ENCODE data around the gene HERPUD1.

GRCh38 chr16:56965149-56966092 is 33.5 kb downstream of the HERPUD1 start:
- TF ChIP-seq CTCF (IDR thresholded peaks at IDR 0.05; ENCODE audit: low read depth, low read length, poor library complexity, severe bottlenecking) (no peak), EZH2phosphoT487 (IDR thresholded peaks at IDR 0.05; ENCODE audit: borderline replicate concordance, low read length) (no peak)

All from DOHH2 (cell line).